SK-N-SH treated with all-trans-retinoic acid at 6 μM for 48 hours (cell line): Measurements from ENCODE around the gene CCDC40.
"Not testable (repeated sequence)": the region's sequence is repeated elsewhere in the genome, so short reads cannot be mapped to it uniquely, and the experiment has no call there.

Experiments used
- ATAC-seq: fragments of 200-7000 bp; cut with Tn5 transposase; 3 replicates; pipeline ENCODE4 v1.9.1; 2020; ENCODE audit warnings: mild to moderate bottlenecking, moderate library complexity
- ARNTL ChIP-seq: fragments of 450-650 bp; formaldehyde crosslinking; IDR thresholded peaks from 2 replicates; pipeline ENCODE4 v1.5.0; 2020; ENCODE audit warnings: low read depth, mild to moderate bottlenecking, moderate library complexity, borderline replicate concordance
- BACH2 ChIP-seq: fragments of 250-450 bp; sonication (Bioruptor Pico); IDR thresholded peaks from 2 replicates; pipeline ENCODE4 v1.9.0; 2021; ENCODE audit warnings: mild to moderate bottlenecking, borderline replicate concordance
- CSDC2 ChIP-seq: fragments of 250-450 bp; sonication (Bioruptor Pico); IDR thresholded peaks from 2 replicates; pipeline ENCODE4 v1.5.0; 2020; ENCODE audit warnings: mild to moderate bottlenecking, moderate library complexity
- ESRRG ChIP-seq: fragments of 250-450 bp; sonication (Bioruptor Pico); IDR thresholded peaks from 2 replicates; pipeline ENCODE4 v1.6.1; 2021; ENCODE audit warnings: mild to moderate bottlenecking
- OSR1 ChIP-seq: fragments of 250-450 bp; sonication (Bioruptor Pico); IDR thresholded peaks from 2 replicates; pipeline ENCODE4 v1.8.0; 2022; ENCODE audit warnings: moderate library complexity, mild to moderate bottlenecking, inconsistent platforms
- PPARA ChIP-seq: fragments of 250-450 bp; sonication (Bioruptor Pico); IDR thresholded peaks from 2 replicates; pipeline ENCODE4 v1.5.0; 2020; ENCODE audit warnings: mild to moderate bottlenecking, borderline replicate concordance
- RARB ChIP-seq: fragments of 250-450 bp; sonication (Bioruptor Pico); IDR thresholded peaks from 2 replicates; pipeline ENCODE4 v1.8.0; 2021; ENCODE audit warnings: mild to moderate bottlenecking, moderate library complexity
- SNAI2 ChIP-seq: fragments of 250-450 bp; sonication (Bioruptor Pico); IDR thresholded peaks from 2 replicates; pipeline ENCODE4 v1.5.0; 2020; ENCODE audit warnings: mild to moderate bottlenecking, moderate library complexity
- TCF4 ChIP-seq: fragments of 250-450 bp; sonication (Bioruptor Pico); IDR thresholded peaks from 2 replicates; pipeline ENCODE4 v1.8.0; 2021; ENCODE audit warnings: mild to moderate bottlenecking, moderate library complexity, borderline replicate concordance
- TOX ChIP-seq: fragments of 250-450 bp; sonication (Bioruptor Pico); IDR thresholded peaks from 2 replicates; pipeline ENCODE4 v1.8.0; 2021; ENCODE audit warnings: mild to moderate bottlenecking, moderate library complexity, borderline replicate concordance
- ZC3H10 ChIP-seq: fragments of 250-450 bp; sonication (Bioruptor Pico); IDR thresholded peaks from 2 replicates; pipeline ENCODE4 v1.5.1; 2021; ENCODE audit warnings: mild to moderate bottlenecking, moderate library complexity
- ZFP3 ChIP-seq: fragments of 250-450 bp; sonication (Bioruptor Pico); IDR thresholded peaks from 2 replicates; pipeline ENCODE4 v1.5.0; 2020; ENCODE audit warnings: mild to moderate bottlenecking, moderate library complexity
- ZNF565 ChIP-seq: fragments of 450-650 bp; formaldehyde crosslinking; conservative IDR thresholded peaks from 2 replicates; pipeline ENCODE4 v1.5.0; 2020; ENCODE audit warnings: low read depth, mild to moderate bottlenecking, moderate library complexity
- ZNF70 ChIP-seq: fragments of 450-650 bp; formaldehyde crosslinking; IDR thresholded peaks from 2 replicates; pipeline ENCODE4 v1.5.0; 2020; ENCODE audit warnings: mild to moderate bottlenecking, moderate library complexity
- ZNF8 ChIP-seq: fragments of 450-650 bp; formaldehyde crosslinking; IDR thresholded peaks from 2 replicates; pipeline ENCODE4 v1.5.0; 2020; ENCODE audit warnings: mild to moderate bottlenecking, moderate library complexity
- TF ChIP-seq, protein P1 (sequence below): fragments of 250-450 bp; sonication (Bioruptor Pico); IDR thresholded peaks from 2 replicates; pipeline ENCODE4 v1.5.0; 2020; ENCODE audit warnings: mild to moderate bottlenecking, moderate library complexity
- TF ChIP-seq, protein P2 (sequence below): fragments of 250-450 bp; sonication (Bioruptor Pico); IDR thresholded peaks from 2 replicates; pipeline ENCODE4 v1.8.0; 2020; ENCODE audit warnings: mild to moderate bottlenecking, moderate library complexity, borderline replicate concordance
- TF ChIP-seq, protein P3 (sequence below): fragments of 250-450 bp; sonication (Bioruptor Pico); IDR thresholded peaks from 2 replicates; pipeline ENCODE4 v1.5.1; 2020; ENCODE audit warnings: low read depth, mild to moderate bottlenecking, moderate library complexity
- TF ChIP-seq, protein P4 (sequence below): fragments of 250-450 bp; sonication (Bioruptor Pico); IDR thresholded peaks from 2 replicates; pipeline ENCODE4 v1.8.0; 2021; ENCODE audit warnings: low read depth, mild to moderate bottlenecking, moderate library complexity, borderline replicate concordance

The CCDC40 gene

DNA sequence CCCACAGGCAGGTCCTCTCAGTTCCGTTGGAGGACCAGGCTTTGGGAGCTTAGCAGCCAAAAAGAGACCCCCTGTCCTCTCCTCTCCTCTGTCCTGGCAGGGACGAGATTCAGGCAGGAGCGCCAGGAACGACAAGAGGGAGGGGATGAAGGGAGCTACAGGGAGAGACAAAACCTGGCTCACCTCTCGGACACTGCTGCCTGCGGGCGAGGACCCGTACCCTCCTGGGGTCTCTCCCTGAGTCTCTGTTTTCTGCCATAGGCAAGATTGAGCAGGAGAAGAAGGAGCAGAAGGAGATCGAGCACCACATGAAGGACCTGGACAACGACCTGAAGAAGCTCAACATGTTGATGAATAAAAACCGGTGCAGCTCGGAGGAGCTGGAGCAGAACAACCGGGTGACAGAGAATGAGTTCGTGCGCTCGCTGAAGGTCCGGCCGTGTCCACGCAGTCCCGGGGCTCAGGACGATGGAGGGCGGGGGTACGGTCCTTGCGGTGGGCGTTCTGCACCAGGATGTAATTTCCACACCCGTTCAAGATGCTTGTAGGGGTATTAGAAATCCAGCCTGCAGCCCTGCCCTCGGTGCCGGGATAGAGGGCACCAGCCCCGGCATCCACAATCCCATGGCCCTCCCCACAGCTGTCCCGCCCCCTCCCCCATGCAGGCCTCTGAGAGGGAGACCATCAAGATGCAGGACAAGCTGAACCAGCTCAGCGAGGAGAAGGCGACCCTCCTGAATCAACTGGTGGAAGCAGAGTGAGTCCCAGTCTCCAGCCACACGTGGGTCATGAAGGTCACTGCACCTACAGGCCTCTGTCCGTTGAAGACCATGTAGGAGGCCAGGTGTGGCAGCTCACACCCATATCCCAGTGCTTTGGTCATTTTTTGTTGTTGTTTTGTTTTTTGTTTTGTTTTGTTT lies 51.2 kb downstream of the CCDC40 start:
- TF ChIP-seq CSDC2 (CRISPR knock-in tag) (no peak), TOX (no peak), RARB (CRISPR knock-in tag) (no peak), PPARA (no peak), TCF4 (no peak), ZFP3 (CRISPR knock-in tag) (no peak), OSR1 (CRISPR knock-in tag) (no peak), ZNF70 (CRISPR knock-in tag) (no peak), ESRRG (CRISPR knock-in tag) (no peak), ZNF8 (CRISPR knock-in tag) (no peak), ARNTL (CRISPR knock-in tag) (no peak), ZNF565 (CRISPR knock-in tag) (no peak), SNAI2 (CRISPR knock-in tag) (no peak), BACH2 (CRISPR knock-in tag) (no peak)
- TF ChIP-seq, protein P1, sequence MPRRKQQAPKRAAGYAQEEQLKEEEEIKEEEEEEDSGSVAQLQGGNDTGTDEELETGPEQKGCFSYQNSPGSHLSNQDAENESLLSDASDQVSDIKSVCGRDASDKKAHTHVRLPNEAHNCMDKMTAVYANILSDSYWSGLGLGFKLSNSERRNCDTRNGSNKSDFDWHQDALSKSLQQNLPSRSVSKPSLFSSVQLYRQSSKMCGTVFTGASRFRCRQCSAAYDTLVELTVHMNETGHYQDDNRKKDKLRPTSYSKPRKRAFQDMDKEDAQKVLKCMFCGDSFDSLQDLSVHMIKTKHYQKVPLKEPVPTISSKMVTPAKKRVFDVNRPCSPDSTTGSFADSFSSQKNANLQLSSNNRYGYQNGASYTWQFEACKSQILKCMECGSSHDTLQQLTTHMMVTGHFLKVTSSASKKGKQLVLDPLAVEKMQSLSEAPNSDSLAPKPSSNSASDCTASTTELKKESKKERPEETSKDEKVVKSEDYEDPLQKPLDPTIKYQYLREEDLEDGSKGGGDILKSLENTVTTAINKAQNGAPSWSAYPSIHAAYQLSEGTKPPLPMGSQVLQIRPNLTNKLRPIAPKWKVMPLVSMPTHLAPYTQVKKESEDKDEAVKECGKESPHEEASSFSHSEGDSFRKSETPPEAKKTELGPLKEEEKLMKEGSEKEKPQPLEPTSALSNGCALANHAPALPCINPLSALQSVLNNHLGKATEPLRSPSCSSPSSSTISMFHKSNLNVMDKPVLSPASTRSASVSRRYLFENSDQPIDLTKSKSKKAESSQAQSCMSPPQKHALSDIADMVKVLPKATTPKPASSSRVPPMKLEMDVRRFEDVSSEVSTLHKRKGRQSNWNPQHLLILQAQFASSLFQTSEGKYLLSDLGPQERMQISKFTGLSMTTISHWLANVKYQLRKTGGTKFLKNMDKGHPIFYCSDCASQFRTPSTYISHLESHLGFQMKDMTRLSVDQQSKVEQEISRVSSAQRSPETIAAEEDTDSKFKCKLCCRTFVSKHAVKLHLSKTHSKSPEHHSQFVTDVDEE (CRISPR knock-in tag) = no peak
- TF ChIP-seq, protein P2, sequence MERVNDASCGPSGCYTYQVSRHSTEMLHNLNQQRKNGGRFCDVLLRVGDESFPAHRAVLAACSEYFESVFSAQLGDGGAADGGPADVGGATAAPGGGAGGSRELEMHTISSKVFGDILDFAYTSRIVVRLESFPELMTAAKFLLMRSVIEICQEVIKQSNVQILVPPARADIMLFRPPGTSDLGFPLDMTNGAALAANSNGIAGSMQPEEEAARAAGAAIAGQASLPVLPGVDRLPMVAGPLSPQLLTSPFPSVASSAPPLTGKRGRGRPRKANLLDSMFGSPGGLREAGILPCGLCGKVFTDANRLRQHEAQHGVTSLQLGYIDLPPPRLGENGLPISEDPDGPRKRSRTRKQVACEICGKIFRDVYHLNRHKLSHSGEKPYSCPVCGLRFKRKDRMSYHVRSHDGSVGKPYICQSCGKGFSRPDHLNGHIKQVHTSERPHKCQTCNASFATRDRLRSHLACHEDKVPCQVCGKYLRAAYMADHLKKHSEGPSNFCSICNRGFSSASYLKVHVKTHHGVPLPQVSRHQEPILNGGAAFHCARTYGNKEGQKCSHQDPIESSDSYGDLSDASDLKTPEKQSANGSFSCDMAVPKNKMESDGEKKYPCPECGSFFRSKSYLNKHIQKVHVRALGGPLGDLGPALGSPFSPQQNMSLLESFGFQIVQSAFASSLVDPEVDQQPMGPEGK (CRISPR knock-in tag) = no peak
- TF ChIP-seq, protein P3, sequence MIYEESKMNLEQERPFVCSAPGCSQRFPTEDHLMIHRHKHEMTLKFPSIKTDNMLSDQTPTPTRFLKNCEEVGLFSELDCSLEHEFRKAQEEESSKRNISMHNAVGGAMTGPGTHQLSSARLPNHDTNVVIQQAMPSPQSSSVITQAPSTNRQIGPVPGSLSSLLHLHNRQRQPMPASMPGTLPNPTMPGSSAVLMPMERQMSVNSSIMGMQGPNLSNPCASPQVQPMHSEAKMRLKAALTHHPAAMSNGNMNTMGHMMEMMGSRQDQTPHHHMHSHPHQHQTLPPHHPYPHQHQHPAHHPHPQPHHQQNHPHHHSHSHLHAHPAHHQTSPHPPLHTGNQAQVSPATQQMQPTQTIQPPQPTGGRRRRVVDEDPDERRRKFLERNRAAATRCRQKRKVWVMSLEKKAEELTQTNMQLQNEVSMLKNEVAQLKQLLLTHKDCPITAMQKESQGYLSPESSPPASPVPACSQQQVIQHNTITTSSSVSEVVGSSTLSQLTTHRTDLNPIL (CRISPR knock-in tag) = no peak
- no peak for ATAC-seq

DNA sequence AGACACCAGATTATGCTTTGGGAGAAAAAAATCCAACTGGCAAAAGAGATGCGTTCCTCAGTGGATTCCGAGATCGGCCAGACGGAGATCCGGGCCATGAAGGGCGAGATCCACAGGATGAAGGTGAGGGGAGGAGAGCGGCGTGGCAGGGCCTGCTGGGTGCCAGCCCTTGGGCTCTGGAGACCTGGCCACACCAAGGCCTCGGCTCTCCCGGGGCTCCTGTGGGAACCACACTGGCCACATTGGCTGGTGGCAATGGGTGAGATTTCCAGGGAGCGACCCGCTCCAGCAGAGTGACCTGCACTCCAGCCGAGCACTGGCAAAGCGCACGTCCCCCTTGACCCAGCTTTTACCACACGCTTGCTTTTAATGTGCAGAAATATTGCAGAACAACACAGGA lies 53.3 kb downstream of the CCDC40 start:
- TF ChIP-seq TOX (no peak), ZC3H10 (no peak), ZNF70 (CRISPR knock-in tag) (no peak), CSDC2 (CRISPR knock-in tag) (no peak), SNAI2 (CRISPR knock-in tag) (no peak), TCF4 (no peak), RARB (CRISPR knock-in tag) (no peak), ESRRG (CRISPR knock-in tag) (no peak), ZFP3 (CRISPR knock-in tag) (no peak)
- TF ChIP-seq, protein P4, sequence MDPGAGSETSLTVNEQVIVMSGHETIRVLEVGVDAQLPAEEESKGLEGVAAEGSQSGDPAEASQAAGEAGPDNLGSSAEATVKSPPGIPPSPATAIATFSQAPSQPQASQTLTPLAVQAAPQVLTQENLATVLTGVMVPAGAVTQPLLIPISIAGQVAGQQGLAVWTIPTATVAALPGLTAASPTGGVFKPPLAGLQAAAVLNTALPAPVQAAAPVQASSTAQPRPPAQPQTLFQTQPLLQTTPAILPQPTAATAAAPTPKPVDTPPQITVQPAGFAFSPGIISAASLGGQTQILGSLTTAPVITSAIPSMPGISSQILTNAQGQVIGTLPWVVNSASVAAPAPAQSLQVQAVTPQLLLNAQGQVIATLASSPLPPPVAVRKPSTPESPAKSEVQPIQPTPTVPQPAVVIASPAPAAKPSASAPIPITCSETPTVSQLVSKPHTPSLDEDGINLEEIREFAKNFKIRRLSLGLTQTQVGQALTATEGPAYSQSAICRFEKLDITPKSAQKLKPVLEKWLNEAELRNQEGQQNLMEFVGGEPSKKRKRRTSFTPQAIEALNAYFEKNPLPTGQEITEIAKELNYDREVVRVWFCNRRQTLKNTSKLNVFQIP = no peak
- no peak for ATAC-seq

DNA sequence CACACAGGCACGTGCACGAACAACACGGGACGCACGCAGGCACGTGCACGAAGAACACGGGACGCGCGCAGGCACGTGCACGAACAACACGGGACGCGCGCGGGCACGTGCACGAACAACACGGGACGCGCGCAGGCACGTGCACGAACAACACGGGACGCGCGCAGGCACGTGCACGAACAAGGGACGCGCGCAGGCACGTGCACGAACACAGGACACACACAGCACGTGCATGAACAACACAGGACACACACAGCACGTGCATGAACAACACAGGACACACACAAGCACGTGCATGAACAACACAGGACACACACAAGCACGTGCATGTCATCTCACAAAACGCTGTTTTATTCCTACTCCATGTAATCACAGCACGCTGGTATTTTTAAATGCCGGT lies 53.7 kb downstream of the CCDC40 start:
- ATAC-seq = not testable (repeated sequence)

DNA sequence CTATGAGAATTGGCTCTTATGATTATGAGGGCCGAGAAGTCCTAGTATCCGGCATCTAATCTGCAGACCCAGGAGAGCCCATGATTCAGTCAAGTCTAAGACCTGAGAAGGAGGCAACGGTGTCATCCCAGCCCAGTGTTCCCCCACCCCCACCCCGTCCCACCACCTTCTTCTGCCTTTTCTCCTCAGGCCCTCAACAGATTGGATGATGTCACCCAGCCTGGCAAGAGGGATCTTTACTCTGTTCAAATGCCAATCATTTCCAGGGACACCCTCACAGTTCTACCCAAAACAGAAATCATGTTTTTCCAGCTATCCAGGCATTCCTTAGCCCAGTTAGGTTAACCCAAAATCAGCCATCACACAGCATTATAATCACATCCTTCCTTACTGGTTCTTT lies 54.9 kb downstream of the CCDC40 start:
- no peak for TF ChIP-seq TOX
- TF ChIP-seq, protein P1 (CRISPR knock-in tag) = no peak
- no peak for TF ChIP-seq PPARA
- TF ChIP-seq, protein P3 (CRISPR knock-in tag) = no peak
- TF ChIP-seq ARNTL (CRISPR knock-in tag) = no peak
- TF ChIP-seq, all 23 proteins: peak for 0
- no peak for ATAC-seq
